IPS-11a (cell line): ENCODE data around the gene SHISAL2A.

Experiments used
- H3K4me3 ChIP-seq: one replicate; pipeline ENCODE4 v1.5.1; 2013; ENCODE audit warnings: low read depth, low read length, control low read depth

The SHISAL2A gene

GRCh38 chr1:52632732-52633290, at the start of gene SHISAL2A:
SHISAL2A (plus strand) TSS chr1:52633168; CDS start chr1:52633494, 326 bp downstream.
- peak within 1 kb of the TSS; percentile 14 for H3K4me3 ChIP-seq

GRCh38 chr1:52585474-52585873, 47.5 kb upstream of the SHISAL2A start:
- H3K4me3 ChIP-seq = no peak overlapping the region

GRCh38 chr1:52588027-52588426, 44.9 kb upstream of the SHISAL2A start:
- H3K4me3 ChIP-seq = no peak overlapping the region

GRCh38 chr1:52588535-52588934, 44.4 kb upstream of the SHISAL2A start:
- no peak overlapping the region for H3K4me3 ChIP-seq

GRCh38 chr1:52590266-52590665, 42.7 kb upstream of the SHISAL2A start:
- H3K4me3 ChIP-seq = no peak overlapping the region

- no peak overlapping the region for H3K4me3 ChIP-seq
Measured at GRCh38 chr1:52592637-52593323, 40.2 kb upstream of the SHISAL2A start.

- H3K4me3 ChIP-seq = no peak overlapping the region
Measured at GRCh38 chr1:52593495-52593894, 39.5 kb upstream of the SHISAL2A start.

GRCh38 chr1:52595061-52595460, 37.9 kb upstream of the SHISAL2A start:
- H3K4me3 ChIP-seq = no peak overlapping the region

- H3K4me3 ChIP-seq = no peak overlapping the region
Measured at GRCh38 chr1:52597912-52598311, 35.1 kb upstream of the SHISAL2A start.

GRCh38 chr1:52598729-52599128, 34.2 kb upstream of the SHISAL2A start:
- no peak overlapping the region for H3K4me3 ChIP-seq

- H3K4me3 ChIP-seq = no peak overlapping the region
Measured at GRCh38 chr1:52599236-52599635, 33.7 kb upstream of the SHISAL2A start.

GRCh38 chr1:52600533-52601179, 32.3 kb upstream of the SHISAL2A start:
- H3K4me3 ChIP-seq = no peak overlapping the region

- H3K4me3 ChIP-seq = no peak overlapping the region
Measured at GRCh38 chr1:52601519-52601918, 31.4 kb upstream of the SHISAL2A start.

- H3K4me3 ChIP-seq = peak within 1 kb of the TSS; percentile 54
Measured at GRCh38 chr1:52601991-52602855, 30.7 kb upstream of the SHISAL2A start, which contains the start of gene GPX7. GPX7 (plus strand) TSS chr1:52602371; CDS start chr1:52602410, 39 bp downstream.

GRCh38 chr1:52602856-52603600, 29.9 kb upstream of the SHISAL2A start:
- H3K4me3 ChIP-seq = peak overlapping the region; percentile 54

- H3K4me3 ChIP-seq = no peak overlapping the region
Measured at GRCh38 chr1:52603630-52604029, 29.3 kb upstream of the SHISAL2A start.

- no peak overlapping the region for H3K4me3 ChIP-seq
Measured at GRCh38 chr1:52604063-52604770, 28.8 kb upstream of the SHISAL2A start.

- H3K4me3 ChIP-seq = no peak overlapping the region
Measured at GRCh38 chr1:52613636-52614373, 19.2 kb upstream of the SHISAL2A start.

GRCh38 chr1:52614671-52615070, 18.3 kb upstream of the SHISAL2A start:
- H3K4me3 ChIP-seq = no peak overlapping the region
